Measurements from ENCODE around the gene ADORA3.

Gene ADORA3

DNA sequence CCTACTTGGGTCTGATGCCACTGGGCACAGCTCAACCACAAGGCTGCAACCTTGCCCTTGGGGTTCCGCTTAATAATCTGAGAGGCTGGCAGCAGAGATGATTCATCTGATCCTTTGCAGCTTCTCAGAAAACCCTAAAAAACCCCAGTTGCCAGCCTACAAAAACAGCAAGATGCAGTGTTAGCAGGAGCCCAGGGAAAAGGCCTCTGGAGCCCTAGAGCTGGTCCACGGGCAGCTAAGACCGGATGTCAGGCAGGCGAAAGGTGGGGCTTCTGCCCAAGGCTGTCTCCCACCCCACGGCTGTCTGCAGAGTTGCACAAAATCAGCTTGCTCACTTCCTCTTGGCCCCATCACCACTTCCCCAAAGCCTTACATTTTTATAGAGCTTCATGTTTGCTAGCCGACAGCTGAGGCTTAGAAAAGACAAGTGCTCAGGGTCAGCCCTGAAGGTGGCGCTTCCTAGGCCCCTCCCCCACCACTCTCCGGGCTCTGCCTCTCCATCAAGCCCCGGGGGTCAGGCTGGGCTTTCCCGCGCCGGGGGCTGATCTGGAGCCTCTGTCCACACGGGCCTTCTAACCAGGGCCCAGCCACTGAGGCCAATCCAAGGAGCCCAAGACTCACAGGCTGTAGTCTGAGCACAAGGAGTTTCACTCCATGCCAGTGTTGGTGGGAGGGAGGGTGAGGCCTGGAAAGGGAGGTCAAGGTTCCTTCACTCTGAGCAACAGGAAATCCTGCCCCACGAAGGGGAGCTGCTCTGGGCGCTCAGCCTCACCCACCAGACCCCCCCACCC is 4.2 kb upstream of the ADORA3 start:
- no peak for DNase-seq (ENCODE audit: low spot score)

DNA sequence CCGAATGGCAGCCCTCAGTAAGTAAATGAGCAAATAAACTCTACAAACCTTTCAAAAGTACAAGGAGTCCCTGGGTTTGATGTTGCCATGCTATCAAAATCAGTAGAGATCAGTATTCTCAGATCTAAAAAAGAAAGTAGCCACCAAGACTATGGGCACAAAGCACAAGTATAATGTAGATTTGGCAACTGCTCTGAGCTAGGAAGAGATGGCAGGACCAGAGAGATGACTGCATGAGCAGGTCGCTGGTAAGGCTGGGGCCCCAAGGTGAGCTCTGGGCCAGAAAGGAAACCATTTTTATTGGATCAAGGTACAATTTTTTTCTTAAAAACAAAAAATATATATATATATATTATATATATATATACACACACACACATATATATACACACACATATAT is 3.1 kb upstream of the ADORA3 start:
- no peak for DNase-seq (ENCODE audit: low spot score)

DNA sequence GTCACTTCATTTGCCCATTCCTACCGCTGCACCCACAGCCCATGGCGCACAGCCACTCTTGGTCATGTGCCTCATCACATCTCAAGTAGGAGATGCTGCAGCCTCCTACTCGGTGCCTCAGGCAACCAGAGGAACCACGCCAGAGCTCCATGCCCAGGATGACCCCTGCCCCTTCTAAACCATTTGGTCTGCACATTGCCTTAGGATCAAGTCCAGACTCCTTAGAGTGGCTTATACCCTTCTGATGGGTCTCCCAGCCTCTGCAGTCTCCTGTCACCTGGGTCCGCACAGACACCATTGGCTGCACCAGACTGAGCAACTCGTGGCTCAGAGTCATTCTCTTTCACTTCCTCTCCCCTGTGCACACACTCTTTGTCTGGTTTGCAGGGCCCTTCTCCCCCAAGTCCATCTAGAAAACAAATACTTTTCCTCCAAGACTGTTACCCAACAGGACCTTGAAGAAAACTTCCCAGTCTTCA is 2.2 kb upstream of the ADORA3 start:
- DNase-seq (ENCODE audit: low spot score), result no peak

DNA sequence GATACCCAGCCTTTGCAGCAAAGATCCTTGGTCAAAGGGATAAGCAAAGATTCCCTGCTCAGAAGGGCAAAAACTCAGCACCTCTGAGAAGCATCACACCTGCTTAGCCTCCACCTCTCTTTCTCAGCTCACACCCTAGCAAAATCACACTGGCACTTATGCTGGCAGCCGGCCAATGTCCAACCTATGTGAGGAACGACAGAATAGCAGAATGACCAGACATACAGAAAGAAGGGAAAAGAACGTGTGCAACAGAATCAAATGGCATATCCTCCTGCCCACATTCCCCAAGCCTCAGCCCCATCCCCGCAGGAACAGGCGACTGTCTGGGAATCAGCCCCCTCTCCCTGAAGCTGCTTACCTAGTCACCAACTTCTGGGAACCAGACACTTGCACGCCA is 664 bp upstream of the ADORA3 start:
- DNase-seq (ENCODE audit: low spot score), result no peak

DNA sequence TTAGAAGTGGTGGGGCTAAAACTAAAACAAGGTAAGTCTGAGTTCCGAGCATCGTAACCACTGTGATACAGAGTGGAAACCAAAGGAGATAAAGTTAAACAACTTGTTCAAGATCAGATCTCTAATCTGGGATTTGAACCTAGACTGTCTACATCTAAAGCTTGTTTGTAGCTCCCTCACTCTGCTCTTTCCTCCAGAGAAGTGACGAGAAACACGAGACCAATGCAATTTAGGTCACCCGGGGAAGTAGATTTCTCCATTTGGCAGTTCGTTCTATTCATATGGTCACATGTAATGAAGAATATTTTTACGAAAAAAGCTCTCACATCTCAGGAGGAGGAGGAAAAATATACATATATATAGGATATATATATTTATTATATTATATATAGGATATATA is 1.8 kb downstream of the ADORA3 start:
- DNase-seq (ENCODE audit: low spot score), result no peak

DNA sequence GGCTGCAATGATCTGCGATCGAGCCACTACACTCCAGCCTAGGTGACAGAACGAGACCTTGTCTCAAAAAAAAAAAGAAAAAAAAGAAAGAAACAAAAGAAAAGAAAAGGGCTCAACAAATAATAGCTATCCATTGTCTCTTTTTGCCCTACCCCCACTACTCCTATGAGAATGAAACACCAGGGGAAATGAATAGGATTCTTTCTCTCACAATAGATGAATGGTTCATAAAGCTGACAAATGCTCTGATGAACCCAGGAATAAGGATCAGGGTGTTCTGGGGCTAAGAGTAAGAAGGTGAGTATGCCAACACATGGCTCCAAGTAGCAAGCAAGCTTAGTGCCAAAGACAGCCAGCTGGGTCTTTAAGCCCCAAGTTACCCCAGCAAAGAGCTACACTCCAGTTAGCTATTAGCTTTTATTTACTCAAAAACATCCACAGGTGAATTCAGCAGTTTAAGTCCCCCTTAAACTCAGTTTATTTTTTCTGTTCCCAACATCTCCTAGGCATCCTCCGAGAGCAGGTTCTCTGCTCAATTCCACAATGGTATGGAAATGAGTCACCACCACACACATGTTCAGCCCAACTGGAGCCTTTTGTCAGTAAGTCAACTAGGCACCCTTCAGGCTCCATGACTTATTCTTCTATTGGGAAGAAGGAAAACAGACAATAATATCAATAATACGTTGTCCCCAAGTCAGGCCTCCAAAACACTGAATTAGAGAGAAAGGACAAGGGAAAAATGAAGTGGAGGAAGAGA is 4.2 kb downstream of the ADORA3 start:
- no peak for DNase-seq (ENCODE audit: low spot score)

DNA sequence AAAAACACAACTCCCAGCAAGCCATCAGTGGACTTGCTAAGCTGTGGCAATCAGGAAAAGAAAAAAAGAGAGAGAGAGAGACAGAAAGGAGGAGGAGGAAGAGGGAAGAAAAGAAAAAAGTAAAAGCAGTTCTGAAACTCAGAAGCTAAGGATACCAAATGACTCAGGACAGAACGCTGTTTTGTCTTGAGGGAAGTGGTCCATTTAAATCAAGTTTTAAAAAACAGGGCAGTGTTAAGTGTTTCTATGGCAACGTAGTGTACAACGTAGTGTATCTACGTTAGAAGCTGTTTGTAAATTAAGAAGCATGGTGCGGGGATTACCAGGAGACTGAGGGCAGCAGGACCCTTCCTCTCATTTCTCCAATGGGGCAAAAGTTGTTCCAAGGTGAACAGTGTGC is 5.8 kb downstream of the ADORA3 start:
- DNase-seq (ENCODE audit: low spot score), result no peak

DNA sequence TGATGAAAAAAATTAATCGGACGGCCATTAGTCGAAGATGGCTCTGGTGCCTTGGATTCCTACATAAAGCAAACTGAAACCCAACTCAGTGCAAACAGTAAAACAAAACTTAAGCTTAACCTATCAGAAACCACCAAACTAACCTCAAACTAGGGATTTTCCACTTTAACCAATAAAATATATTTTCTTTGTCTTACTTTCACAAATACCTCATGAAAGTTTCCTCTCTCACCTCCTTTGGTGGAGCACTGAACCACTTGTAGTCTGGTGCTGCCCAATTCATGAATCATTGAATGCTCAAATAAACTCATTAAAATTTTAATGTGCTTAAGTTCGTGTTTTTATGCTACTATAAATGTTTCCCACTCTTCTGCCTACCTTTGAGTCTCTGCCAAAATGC is 7.0 kb downstream of the ADORA3 start:
- no peak for DNase-seq (ENCODE audit: low spot score)

DNA sequence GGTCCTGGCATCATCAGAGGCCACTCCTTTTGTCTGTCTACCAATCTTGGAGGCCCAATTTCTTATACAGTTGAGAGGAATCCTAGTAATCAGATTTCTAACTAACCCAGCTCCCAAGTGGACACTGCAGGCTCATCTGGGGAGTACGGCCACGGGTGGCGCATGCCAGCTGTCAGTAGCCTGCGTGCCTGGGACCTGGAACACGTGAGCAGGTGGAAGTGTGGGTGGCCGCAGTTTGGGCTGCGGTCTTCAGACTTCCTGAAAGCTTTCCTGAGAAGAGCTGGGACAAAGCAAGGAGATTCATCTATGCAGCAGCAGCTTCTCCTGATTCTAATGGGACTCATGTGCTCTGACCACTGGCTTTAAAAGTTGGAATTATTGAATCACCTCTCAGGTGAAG is 12.4 kb downstream of the ADORA3 start:
- DNase-seq (ENCODE audit: low spot score), result no peak

DNA sequence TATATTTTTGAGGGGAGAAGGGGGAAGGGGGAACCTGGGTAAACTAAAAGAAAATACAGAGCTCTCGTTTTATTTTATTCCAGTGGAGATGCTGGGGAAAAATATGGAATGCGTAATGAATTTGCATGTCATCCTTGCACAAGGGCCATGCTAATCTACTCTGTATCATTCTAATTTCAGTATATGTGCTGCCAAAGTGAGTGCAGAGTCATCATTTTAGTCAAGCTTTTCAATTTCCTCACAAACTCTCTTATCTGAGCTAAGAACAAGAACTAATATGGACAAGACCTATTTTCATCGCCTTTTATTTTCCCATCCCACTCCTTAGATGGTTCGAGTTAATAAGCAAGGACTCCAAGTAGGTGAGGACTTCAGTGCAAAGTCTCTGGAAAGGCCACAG is 13.2 kb downstream of the ADORA3 start:
- DNase-seq (ENCODE audit: low spot score), result no peak

DNA sequence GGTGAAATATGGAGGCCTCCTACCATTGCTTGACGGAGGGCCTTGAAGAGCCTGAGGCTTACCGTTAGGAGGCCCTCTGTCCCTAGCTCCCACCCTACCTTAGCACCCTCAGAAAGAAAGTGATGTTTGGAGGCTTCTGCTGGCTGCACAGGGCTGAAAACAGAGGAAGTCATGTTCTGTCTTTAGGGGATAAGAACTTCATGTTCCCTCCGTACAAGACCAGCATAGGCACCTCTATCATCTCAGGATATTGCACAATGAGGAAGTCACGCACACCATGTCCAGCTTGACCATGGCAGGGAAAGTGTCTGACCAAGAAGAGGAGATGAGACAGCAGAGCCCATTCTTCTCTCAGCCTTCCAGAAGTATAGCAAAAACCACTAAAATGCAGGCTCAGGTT is 13.8 kb downstream of the ADORA3 start:
- no peak for DNase-seq (ENCODE audit: low spot score)

DNA sequence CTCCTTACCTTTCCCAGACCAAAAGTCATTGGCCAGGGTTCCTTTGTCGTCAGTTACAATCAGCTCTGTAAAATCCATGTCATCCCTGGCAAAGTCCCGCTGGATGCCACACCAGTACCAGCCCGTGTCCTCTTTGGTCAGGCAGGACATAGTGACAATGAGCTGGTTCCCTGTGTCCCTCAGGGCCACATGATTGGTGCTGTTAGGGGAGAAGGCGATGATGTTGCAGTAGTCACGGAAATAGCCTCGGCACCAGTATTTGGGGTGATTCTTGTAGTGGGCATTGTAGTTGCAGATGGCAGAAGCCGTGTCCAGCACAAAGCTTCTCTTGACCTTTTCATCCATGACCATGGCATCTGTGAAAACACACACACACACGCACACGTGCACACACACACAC is 14.8 kb downstream of the ADORA3 start:
- no peak for DNase-seq (ENCODE audit: low spot score)

DNA sequence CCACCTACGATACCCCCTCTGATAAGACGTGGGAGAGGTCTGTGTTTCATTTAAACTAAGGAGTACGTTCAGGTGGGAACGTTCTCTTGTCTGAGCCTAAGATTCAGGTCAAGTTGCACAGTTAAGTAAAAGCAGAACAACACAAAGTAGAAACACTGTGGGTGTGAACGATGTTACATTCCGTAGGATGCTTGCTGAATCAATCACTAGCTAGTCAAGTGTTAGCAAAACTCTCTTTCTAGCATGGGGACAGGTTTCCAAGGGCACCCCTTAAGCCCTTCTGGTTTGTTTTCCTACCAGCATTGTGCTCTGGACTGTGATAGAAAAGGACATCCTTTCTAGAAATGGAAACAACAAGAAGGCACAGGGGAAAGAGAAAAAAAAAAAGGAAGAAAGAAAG is 16.3 kb downstream of the ADORA3 start:
- DNase-seq (ENCODE audit: low spot score), result no peak

DNA sequence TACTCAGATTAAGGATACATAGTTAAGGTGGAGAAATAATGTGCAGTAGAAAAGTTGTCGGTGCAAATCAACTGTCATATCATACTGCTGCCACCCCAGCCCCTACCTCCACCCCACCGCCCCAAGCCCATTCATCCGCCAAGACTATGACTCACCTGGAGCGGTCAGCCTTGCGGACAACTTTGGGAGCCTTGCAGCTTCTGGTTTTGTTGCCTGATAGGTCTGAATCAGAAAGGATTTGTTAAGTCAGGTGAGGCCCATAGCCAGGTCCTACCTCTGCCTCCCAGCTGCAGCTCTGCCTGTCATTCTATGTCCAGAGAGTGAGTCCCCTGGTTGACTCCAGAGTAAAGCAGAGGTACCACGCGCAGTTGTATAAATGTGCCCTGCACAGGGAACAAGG is 17.0 kb downstream of the ADORA3 start:
- no peak for DNase-seq (ENCODE audit: low spot score)

DNA sequence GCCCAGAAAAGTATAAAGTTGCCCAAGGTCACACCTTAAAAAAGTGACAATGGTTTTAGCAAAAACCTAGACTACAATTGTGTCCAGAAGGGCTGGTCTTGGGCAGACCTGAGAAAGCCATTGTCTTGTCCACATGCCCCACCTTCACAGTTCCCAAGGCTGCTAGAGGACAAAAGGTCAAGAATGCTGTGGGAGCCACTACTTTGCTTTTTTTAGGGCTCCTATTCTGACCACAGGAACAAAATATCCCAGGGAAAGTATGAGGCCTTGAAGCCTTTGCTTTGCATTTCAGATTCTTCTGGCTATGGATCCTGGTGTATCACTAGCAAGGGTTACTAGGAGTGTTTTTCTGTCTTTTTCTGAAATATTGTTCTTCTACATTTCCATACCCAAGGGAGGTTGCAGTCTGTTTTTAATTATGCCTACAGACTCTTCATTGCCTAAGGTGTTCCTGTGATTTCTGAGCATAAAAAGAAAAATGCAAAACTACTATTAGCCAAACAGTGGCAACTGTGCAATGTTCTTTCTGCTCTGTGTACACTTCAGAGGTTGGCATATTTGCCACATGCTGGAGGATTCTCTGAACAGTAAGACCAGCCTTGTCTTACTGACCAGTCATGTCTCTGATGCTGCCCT is 18.9 kb downstream of the ADORA3 start:
- DNase-seq (ENCODE audit: low spot score), result no peak

DNA sequence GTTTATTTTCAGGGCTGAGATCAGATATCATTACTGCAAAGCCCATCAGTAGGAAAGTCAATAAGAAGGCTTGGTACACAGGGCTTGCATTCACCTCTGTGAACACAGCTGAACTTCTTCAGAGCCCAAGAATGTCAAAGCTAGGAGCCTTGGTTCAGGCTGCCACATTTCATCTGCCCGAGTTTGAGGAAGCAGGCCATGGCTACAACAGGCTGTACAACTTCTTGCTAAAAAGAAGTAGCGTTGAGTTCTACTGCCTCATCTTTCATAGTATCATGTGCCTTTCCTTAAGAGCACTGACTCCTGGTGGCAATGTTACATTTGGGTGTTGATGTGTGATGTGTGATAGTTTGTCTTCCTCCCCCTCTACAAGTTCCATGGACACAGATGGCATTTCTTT is 19.6 kb downstream of the ADORA3 start:
- no peak for DNase-seq (ENCODE audit: low spot score)

DNA sequence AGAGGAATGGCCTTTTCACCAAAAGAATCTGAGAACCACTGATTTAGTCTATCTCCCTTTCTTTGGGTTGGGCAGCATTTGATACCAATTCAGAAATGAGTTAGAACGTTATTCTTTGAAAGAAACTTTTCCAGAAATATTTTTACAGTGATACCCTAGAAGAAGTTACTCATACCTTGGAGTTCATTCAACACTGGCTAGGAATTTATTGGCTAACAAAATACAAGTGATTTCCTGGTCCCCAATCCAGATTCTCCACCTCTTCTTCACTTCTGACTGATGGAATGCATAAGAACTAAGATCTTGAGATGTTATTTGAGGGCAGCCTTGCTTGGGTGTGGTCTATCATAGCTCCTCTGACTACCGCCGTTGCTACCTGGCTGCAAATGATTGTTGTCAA is 20.3 kb downstream of the ADORA3 start:
- DNase-seq (ENCODE audit: low spot score), result no peak

DNA sequence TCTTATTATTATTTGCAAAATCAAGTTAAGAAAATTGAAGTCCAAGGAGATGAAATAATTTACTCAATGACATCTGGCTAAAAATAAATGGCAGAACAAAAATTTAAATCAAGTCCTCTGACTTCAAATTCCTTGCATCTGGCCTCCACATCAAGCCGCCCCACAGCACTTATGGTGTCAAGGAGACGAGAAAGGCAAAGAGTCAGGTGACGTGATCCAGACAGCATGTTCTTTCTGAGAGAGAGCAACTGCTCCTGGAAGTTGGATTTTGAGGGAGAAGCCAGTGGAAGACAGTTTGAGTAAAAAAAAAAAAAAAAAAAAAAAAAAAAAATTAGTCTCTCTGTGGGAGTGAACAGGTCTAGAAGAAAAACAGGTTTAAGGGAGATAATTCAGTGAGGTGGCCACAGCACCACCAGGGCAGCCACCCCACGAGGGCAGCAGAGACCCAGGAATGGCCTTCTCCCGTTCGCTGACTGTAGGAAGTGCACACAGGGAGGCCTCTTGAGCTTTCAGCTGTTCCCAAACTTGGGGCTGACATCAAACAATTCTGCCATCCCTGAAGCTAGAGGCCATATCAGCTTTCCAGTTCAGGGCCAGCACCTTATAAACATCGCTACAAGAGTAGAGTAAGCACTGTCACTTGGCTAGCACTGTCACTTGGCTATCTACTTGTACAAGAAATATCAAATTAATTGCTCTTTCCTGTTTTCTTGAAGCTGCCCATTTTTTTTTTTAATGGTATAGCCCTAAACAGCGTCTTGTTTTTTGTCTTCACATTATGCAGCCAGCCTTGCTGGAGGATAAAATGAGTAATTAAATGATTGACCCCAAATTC is 21.8 kb downstream of the ADORA3 start:
- DNase-seq (ENCODE audit: low spot score), result peak; percentile 28

DNA sequence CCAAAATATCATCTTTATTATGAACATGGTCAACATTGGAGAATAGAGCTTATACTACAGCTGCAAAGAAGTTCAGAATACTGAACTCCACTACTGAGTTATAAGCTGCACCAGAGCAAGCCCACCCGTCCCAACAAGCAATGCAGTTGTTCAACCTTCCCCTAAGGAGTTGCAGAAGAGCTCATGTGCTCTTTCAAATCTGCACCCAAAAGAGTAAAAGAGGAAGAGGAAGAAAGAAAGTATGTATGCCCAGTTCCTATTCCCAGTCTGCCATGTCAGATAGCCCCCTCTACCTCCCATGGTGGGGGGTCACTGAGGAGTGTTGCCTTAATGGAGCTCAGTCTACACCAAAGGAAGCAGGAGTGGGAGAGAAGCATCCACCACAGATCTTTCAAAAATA is 22.8 kb downstream of the ADORA3 start:
- DNase-seq (ENCODE audit: low spot score), result no peak

DNA sequence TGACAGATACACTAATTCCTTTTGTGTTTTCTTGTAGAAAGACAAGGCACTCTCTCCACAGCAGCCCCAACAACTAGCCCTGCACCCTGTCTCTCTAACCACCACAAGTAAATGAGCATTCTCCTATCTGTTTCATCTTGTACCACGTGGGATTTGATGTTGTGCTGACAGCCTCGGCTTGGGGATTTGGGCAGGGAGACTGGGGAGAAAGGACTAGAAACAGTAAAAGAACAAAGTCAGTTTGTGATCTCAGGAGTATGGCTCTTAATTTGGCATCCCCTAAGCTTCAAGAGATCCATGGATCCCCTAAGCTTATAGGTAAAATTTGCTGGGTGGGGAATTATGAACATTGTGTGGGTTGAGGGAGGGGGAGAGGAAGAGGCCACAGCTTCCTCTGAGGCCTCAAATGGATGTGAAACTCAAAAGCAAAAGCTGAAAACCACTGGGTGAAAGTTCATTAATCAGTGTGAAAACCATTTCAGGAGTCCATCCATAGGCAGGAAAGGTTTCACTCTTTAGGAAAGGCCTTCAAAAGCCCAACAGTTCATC is 26.6 kb downstream of the ADORA3 start:
- no peak for DNase-seq (ENCODE audit: low spot score)

DNA sequence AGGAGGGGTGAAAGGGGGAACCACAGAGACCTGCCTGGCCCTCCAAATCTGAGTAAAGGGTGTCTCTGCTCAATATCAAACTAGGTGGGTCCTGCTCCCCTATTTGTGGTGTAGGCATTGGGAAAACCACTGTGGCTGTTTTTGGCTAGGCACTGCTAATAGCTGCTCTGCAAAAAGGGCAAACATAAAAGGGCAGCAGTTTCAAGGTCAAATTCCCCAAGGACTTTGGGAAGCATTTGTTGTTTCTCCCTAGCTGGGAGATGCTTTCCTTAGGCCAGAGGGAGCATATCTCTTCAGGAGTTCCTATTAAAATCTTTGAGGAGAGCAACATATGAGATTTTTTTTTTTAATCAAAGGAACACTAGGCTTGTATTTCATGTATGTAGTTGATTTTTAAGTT is 27.2 kb downstream of the ADORA3 start:
- no peak for DNase-seq (ENCODE audit: low spot score)

DNA sequence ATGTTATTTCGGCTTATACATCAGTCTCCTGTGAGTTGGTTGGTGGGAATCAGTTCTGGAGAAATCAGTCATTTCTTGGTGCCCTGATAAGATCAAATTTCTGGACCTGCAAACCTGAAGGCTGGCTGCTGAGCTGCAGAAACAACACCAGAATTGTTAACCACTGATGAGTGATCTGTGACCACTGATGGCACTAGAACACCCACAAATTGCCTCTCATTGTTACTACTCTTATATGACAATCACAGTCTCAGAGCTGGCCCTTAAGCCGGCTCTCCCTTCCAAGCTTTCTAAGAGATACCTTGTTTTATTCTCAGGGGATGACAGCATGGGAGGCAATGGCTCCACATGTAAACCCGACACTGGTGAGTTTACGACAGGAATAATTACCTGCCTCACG is 27.7 kb downstream of the ADORA3 start:
- no peak for DNase-seq (ENCODE audit: low spot score)

All from COLO829 (cell line).